Measurements from ENCODE around the gene SIRT5.

The SIRT5 gene

GRCh38 chr6:13629459-13630116 is 55.2 kb downstream of the SIRT5 start:
- DNase-seq (ENCODE audit: low read depth in 3 of 3, low spot score in 1 of 3), result no peak

GRCh38 chr6:13630499-13630898 is 56.1 kb downstream of the SIRT5 start:
- DNase-seq (ENCODE audit: low read depth in 3 of 3, low spot score in 1 of 3), result no peak

- no peak for DNase-seq (ENCODE audit: low read depth in 3 of 3, low spot score in 1 of 3)
Measured at GRCh38 chr6:13633343-13633742, 58.9 kb downstream of the SIRT5 start.

- DNase-seq (ENCODE audit: low read depth in 3 of 3, low spot score in 1 of 3), result no peak
Measured at GRCh38 chr6:13635948-13636658, 61.7 kb downstream of the SIRT5 start.

- DNase-seq (ENCODE audit: low read depth in 3 of 3, low spot score in 1 of 3), result no peak
Measured at GRCh38 chr6:13638014-13638413, 63.6 kb downstream of the SIRT5 start.

GRCh38 chr6:13638626-13639025 is 64.2 kb downstream of the SIRT5 start:
- no peak for DNase-seq (ENCODE audit: low read depth in 3 of 3, low spot score in 1 of 3)

GRCh38 chr6:13641315-13641714 is 66.9 kb downstream of the SIRT5 start:
- DNase-seq (ENCODE audit: low read depth in 3 of 3, low spot score in 1 of 3), result no peak

GRCh38 chr6:13643125-13643524 is 68.7 kb downstream of the SIRT5 start:
- no peak for DNase-seq (ENCODE audit: low read depth in 3 of 3, low spot score in 1 of 3)

GRCh38 chr6:13648850-13649249 is 74.4 kb downstream of the SIRT5 start:
- DNase-seq (ENCODE audit: low read depth in 3 of 3, low spot score in 1 of 3), result no peak

- DNase-seq (ENCODE audit: low read depth in 3 of 3, low spot score in 1 of 3), result no peak
Measured at GRCh38 chr6:13649393-13649792, 75.0 kb downstream of the SIRT5 start.

- no peak for DNase-seq (ENCODE audit: low read depth in 3 of 3, low spot score in 1 of 3)
Measured at GRCh38 chr6:13653296-13653695, 78.9 kb downstream of the SIRT5 start.

GRCh38 chr6:13654496-13654895 is 80.1 kb downstream of the SIRT5 start:
- no peak for DNase-seq (ENCODE audit: low read depth in 3 of 3, low spot score in 1 of 3)

GRCh38 chr6:13655700-13656099 is 81.3 kb downstream of the SIRT5 start:
- DNase-seq (ENCODE audit: low read depth in 3 of 3, low spot score in 1 of 3), result no peak

- DNase-seq (ENCODE audit: low read depth in 3 of 3, low spot score in 1 of 3), result no peak
Measured at GRCh38 chr6:13660273-13660672, 85.9 kb downstream of the SIRT5 start.

GRCh38 chr6:13660893-13661292 is 86.5 kb downstream of the SIRT5 start:
- DNase-seq (ENCODE audit: low read depth in 3 of 3, low spot score in 1 of 3), result no peak

GRCh38 chr6:13661647-13662046 is 87.2 kb downstream of the SIRT5 start:
- DNase-seq (ENCODE audit: low read depth in 3 of 3, low spot score in 1 of 3), result no peak

GRCh38 chr6:13662651-13663334 is 88.4 kb downstream of the SIRT5 start:
- no peak for DNase-seq (ENCODE audit: low read depth in 3 of 3, low spot score in 1 of 3)

- no peak for DNase-seq (ENCODE audit: low read depth in 3 of 3, low spot score in 1 of 3)
Measured at GRCh38 chr6:13663986-13664385, 89.6 kb downstream of the SIRT5 start.

Measured in stimulated activated CD4-positive, alpha-beta T cell treated with anti-CD3 and anti-CD28 coated beads, TNF-alpha, amount 100 ng/mL, for 1 hour (primary cell).